HEK293 (cell line): ENCODE results near the gene ARHGAP33.
A peak's percentile ranks its signal among the peaks of the same experiment; 100 is the strongest.

Source experiments
- CTCF ChIP-seq: fragments of 450-650 bp; formaldehyde crosslinking; IDR thresholded peaks from 2 replicates; pipeline ENCODE4 v1.5.1; 2016; ENCODE audit warnings: missing biosample characterization, missing genetic modification characterization
- FEZF1 ChIP-seq: fragments of 450-650 bp; formaldehyde crosslinking; IDR thresholded peaks from 2 replicates; pipeline ENCODE4 v1.5.1; 2016; ENCODE audit warnings: missing biosample characterization, missing genetic modification characterization
- KLF17 ChIP-seq: fragments of 450-650 bp; formaldehyde crosslinking; IDR thresholded peaks from 2 replicates; pipeline ENCODE4 v1.5.1; 2016; ENCODE audit warnings: missing biosample characterization, missing genetic modification characterization
- KLF7 ChIP-seq: fragments of 450-650 bp; formaldehyde crosslinking; IDR thresholded peaks from 2 replicates; pipeline ENCODE4 v1.5.1; 2016; ENCODE audit warnings: missing biosample characterization, missing genetic modification characterization, borderline replicate concordance
- MZF1 ChIP-seq: fragments of 450-650 bp; formaldehyde crosslinking; IDR thresholded peaks from 2 replicates; pipeline ENCODE4 v1.5.1; 2017; ENCODE audit warnings: missing biosample characterization, missing genetic modification characterization, borderline replicate concordance
- OSR2 ChIP-seq: fragments of 450-650 bp; formaldehyde crosslinking; IDR thresholded peaks from 2 replicates; pipeline ENCODE4 v1.5.1; 2016; ENCODE audit warnings: missing biosample characterization, missing genetic modification characterization
- REPIN1 ChIP-seq: fragments of 450-650 bp; formaldehyde crosslinking; IDR thresholded peaks from 2 replicates; pipeline ENCODE4 v1.5.1; 2017; ENCODE audit warnings: missing biosample characterization, missing genetic modification characterization, low read depth
- SALL2 ChIP-seq: fragments of 450-650 bp; formaldehyde crosslinking; IDR thresholded peaks from 2 replicates; pipeline ENCODE4 v1.5.0; 2017; ENCODE audit warnings: missing biosample characterization, mild to moderate bottlenecking, missing genetic modification characterization, borderline replicate concordance
- SETDB1 ChIP-seq: IDR thresholded peaks from one replicate; pipeline ENCODE4 v1.6.1; 2017; ENCODE audit warnings: mild to moderate bottlenecking, low read length, moderate library complexity, mixed read lengths; ENCODE audit not compliant: insufficient read length
- TCF7L2 ChIP-seq: IDR thresholded peaks from 2 replicates; pipeline ENCODE4 v1.6.1; 2011; ENCODE audit warnings: low read depth, mild to moderate bottlenecking, inconsistent platforms, low read length, moderate library complexity, borderline replicate concordance
- TRIM28 ChIP-seq: IDR thresholded peaks from 2 replicates; pipeline ENCODE4 v1.6.1; 2011; ENCODE audit warnings: low read length, control low read depth, borderline replicate concordance
- ZBTB1 ChIP-seq: fragments of 450-650 bp; formaldehyde crosslinking; IDR thresholded peaks from 2 replicates; pipeline ENCODE4 v1.5.1; 2016; ENCODE audit warnings: missing biosample characterization, missing genetic modification characterization
- ZBTB6 ChIP-seq: fragments of 450-650 bp; formaldehyde crosslinking; IDR thresholded peaks from 2 replicates; pipeline ENCODE4 v1.5.1; 2017; ENCODE audit warnings: missing biosample characterization, missing genetic modification characterization
- ZFP69B ChIP-seq: fragments of 450-650 bp; formaldehyde crosslinking; IDR thresholded peaks from 2 replicates; pipeline ENCODE4 v1.5.1; 2016; ENCODE audit warnings: missing biosample characterization, missing genetic modification characterization
- ZNF114 ChIP-seq: fragments of 450-650 bp; formaldehyde crosslinking; IDR thresholded peaks from 2 replicates; pipeline ENCODE4 v1.5.0; 2017; ENCODE audit warnings: missing biosample characterization, missing genetic modification characterization
- ZNF138 ChIP-seq: fragments of 450-650 bp; formaldehyde crosslinking; IDR thresholded peaks from 2 replicates; pipeline ENCODE4 v1.5.1; 2016; ENCODE audit warnings: missing biosample characterization, missing genetic modification characterization, borderline replicate concordance
- ZNF202 ChIP-seq: fragments of 450-650 bp; formaldehyde crosslinking; IDR thresholded peaks from 2 replicates; pipeline ENCODE4 v1.5.1; 2016; ENCODE audit warnings: missing biosample characterization, missing genetic modification characterization, borderline replicate concordance
- ZNF274 ChIP-seq, 2 experiments: fragments of 200-500 bp in 1 of 2; fragments of 450-650 bp in 1 of 2; sonication (Bioruptor generic) in 1 of 2; formaldehyde crosslinking in 1 of 2; IDR thresholded peaks; 2 replicates each; pipeline versions ENCODE4 v1.5.1 to v1.6.1; 2014 to 2016; ENCODE audit warnings: borderline replicate concordance in 1 of 2, inconsistent platforms in 1 of 2, low read length in 1 of 2, missing biosample characterization in 1 of 2, missing genetic modification characterization in 1 of 2
- ZNF324 ChIP-seq: fragments of 450-650 bp; formaldehyde crosslinking; IDR thresholded peaks from 2 replicates; pipeline ENCODE4 v1.5.1; 2016; ENCODE audit warnings: missing biosample characterization, missing genetic modification characterization
- ZNF362 ChIP-seq: fragments of 450-650 bp; formaldehyde crosslinking; IDR thresholded peaks from 2 replicates; pipeline ENCODE4 v1.5.1; 2016; ENCODE audit warnings: missing biosample characterization, missing genetic modification characterization
- ZNF391 ChIP-seq: fragments of 450-650 bp; formaldehyde crosslinking; IDR thresholded peaks from 2 replicates; pipeline ENCODE4 v1.5.1; 2016; ENCODE audit warnings: low read depth, missing biosample characterization, missing genetic modification characterization, borderline replicate concordance
- ZNF558 ChIP-seq: fragments of 450-650 bp; formaldehyde crosslinking; IDR thresholded peaks from 2 replicates; pipeline ENCODE4 v1.5.1; 2016; ENCODE audit warnings: missing biosample characterization, missing genetic modification characterization
- ZNF621 ChIP-seq: fragments of 450-650 bp; formaldehyde crosslinking; IDR thresholded peaks from 2 replicates; pipeline ENCODE4 v1.5.1; 2017; ENCODE audit warnings: missing biosample characterization, missing genetic modification characterization
- ZNF654 ChIP-seq: fragments of 450-650 bp; formaldehyde crosslinking; IDR thresholded peaks from 2 replicates; pipeline ENCODE4 v1.5.1; 2016; ENCODE audit warnings: low read depth, missing biosample characterization, missing genetic modification characterization
- ZNF692 ChIP-seq: fragments of 450-650 bp; formaldehyde crosslinking; IDR thresholded peaks from 2 replicates; pipeline ENCODE4 v1.5.1; 2016; ENCODE audit warnings: missing biosample characterization, missing genetic modification characterization
- ZNF776 ChIP-seq: fragments of 450-650 bp; formaldehyde crosslinking; IDR thresholded peaks from 2 replicates; pipeline ENCODE4 v1.5.0; 2017; ENCODE audit warnings: missing biosample characterization, missing genetic modification characterization, borderline replicate concordance
- ZNF777 ChIP-seq: fragments of 450-650 bp; formaldehyde crosslinking; IDR thresholded peaks from 2 replicates; pipeline ENCODE4 v1.5.1; 2017; ENCODE audit warnings: missing biosample characterization, missing genetic modification characterization, borderline replicate concordance
- ZNF791 ChIP-seq: fragments of 450-650 bp; formaldehyde crosslinking; IDR thresholded peaks from 2 replicates; pipeline ENCODE4 v1.5.1; 2016; ENCODE audit warnings: missing biosample characterization, missing genetic modification characterization
- ZSCAN16 ChIP-seq: fragments of 450-650 bp; formaldehyde crosslinking; IDR thresholded peaks from 2 replicates; pipeline ENCODE4 v1.5.1; 2016; ENCODE audit warnings: missing biosample characterization, missing genetic modification characterization
- ZXDB ChIP-seq: fragments of 450-650 bp; formaldehyde crosslinking; IDR thresholded peaks from 2 replicates; pipeline ENCODE4 v1.5.1; 2016; ENCODE audit warnings: missing biosample characterization, missing genetic modification characterization

The ARHGAP33 gene

GRCh38 chr19:35736913-35737886 lies 38.2 kb upstream of the ARHGAP33 start (continued):
- no peak for TF ChIP-seq TRIM28
- TF ChIP-seq ZFP69B: peak; percentile 82; the same call in 1 of the 2 replicates
- no peak for TF ChIP-seq SALL2
- TF ChIP-seq ZNF324 (tag by site-specific recombination): no peak
- TF ChIP-seq SETDB1: no peak
- no peak for TF ChIP-seq ZNF202 (tag by site-specific recombination)
- no peak for TF ChIP-seq ZNF391 (tag by site-specific recombination)
- TF ChIP-seq ZNF692 (tag by site-specific recombination): peak; percentile 84
- TF ChIP-seq MZF1 (tag by site-specific recombination): no peak
- TF ChIP-seq TCF7L2: no peak
- TF ChIP-seq ZNF138: no peak
- no peak for TF ChIP-seq ZBTB6 (tag by site-specific recombination)
- TF ChIP-seq ZBTB1 (tag by site-specific recombination): no peak
- TF ChIP-seq ZNF274 (IDR thresholded peaks at IDR 0.05; ENCODE audit: low read length): no peak
- no peak for TF ChIP-seq ZNF274 (tag by site-specific recombination; IDR thresholded peaks at IDR 0.05; ENCODE audit: borderline replicate concordance)
- no peak for TF ChIP-seq ZNF114 (tag by site-specific recombination)
- TF ChIP-seq FEZF1 (tag by site-specific recombination): no peak
- TF ChIP-seq ZNF776 (tag by site-specific recombination): no peak
- no peak for TF ChIP-seq ZNF558 (tag by site-specific recombination)
- no peak for TF ChIP-seq KLF17
- peak; percentile 30; the same call in 1 of the 2 replicates for TF ChIP-seq CTCF (tag by site-specific recombination)
- TF ChIP-seq REPIN1: no peak
- no peak for TF ChIP-seq ZNF621
- TF ChIP-seq ZNF777 (tag by site-specific recombination): no peak
- no peak for TF ChIP-seq ZNF791 (tag by site-specific recombination)
- TF ChIP-seq ZNF362 (tag by site-specific recombination): no peak
- no peak for TF ChIP-seq ZXDB
- TF ChIP-seq ZSCAN16 (tag by site-specific recombination): no peak
- no peak for TF ChIP-seq ZNF654 (tag by site-specific recombination)
- no peak for TF ChIP-seq KLF7 (tag by site-specific recombination)
- TF ChIP-seq OSR2 (tag by site-specific recombination): no peak
